GM18526 (cell line): Measurements from ENCODE around the gene TES.

ENCODE experiments used
- POLR2A ChIP-seq: IDR thresholded peaks from 3 replicates; pipeline ENCODE4 v1.6.1; 2011; ENCODE audit not compliant: insufficient read length; ENCODE audit errors: extremely low read depth

Gene TES

DNA sequence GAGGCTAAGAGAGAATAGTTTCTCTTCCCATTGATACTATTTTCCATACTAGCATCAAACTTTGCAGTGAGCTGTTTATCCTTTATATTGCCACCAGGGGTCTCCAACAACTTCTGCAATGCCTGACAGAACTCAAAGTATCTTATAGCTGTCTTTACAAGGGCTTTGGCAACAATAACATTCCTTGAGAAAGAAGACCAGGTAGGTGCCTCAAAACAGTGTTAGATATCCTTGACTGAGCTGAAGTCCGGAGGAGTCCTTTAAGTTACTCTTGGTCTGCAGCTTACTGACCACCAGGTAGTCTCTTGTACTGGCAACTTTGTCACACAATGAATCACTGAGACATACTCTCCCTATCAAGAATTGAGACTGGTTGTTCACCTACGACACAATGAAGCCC, 30.0 kb upstream of the TES start:
- no peak for TF ChIP-seq POLR2A

DNA sequence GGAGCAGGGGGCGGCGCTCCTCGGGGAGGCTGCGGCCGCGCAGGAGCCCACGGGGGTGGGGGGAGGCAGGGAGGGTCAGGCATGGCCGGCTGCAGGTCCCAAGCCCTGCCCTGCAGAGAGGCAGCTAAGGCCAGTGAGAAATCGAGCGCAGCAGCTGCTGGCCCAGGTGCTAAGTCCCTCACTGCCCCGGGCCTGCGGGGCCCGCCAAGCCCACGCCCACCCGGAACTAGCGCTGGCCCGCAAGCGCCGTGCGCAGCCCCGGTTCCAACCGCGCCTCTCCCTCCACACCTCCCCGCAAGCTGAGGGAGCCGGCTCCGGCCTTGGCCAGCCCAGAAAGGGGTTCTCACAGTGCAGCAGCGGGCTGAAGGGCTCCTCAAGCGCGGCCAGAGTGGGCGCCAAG, 28.3 kb upstream of the TES start:
- no peak for TF ChIP-seq POLR2A

DNA sequence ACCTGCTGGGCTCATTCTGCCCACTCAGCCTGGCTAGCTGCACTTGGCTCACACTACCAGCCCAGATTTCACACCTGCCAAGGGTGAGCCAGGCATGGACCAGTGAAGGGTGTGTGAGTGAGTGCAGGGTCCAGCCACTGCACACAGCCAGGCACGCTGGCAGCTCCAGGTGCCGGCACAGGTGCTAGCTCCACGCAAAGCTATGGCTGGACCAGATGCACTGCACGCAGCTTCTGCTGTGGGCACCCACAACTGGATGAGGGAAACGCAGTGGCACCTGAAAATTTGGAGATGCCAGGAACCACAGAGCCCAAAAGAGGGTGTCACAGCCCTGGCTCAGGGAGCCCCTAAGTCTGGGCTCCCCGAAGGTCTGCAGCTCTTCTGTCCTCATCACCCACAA, 24.9 kb upstream of the TES start:
- no peak for TF ChIP-seq POLR2A

- no peak for TF ChIP-seq POLR2A
Observed at GRCh38 chr7:116185956-116186355, 24.4 kb upstream of the TES start.

GRCh38 chr7:116187400-116187799, 22.9 kb upstream of the TES start:
- no peak for TF ChIP-seq POLR2A

DNA sequence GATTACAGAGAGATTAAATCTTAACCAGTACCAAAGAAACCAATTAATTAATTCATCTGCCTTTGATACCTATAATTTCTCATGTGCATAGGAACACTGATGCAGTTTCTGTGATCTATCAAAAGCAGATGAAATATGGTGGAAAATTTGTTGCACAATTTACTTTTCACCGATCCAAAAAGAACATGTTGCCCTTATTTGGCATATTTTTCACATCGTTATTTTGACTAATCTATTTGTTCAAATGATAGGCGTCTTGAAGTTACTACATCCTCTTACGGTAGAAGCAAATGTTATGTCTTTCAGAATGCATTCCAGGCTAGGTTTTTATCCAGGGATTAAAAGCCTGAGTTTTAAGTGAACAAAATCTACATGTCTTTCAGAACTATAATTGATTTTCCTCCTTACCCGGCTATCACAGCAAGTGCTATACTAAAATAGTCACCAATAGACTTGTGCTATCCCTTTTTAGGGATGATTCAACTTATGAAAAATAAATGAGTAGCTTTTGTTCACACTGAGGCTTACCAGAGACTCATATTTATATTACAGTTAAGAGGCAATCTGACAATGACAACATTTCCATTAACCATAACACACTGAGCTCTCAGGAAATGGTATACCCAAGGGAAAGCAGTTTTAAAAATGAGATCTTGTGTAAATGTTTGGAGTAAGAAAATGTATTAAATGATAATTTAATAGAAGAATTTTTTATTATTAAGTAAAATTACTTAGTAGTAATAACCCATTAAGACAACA, 16.8 kb upstream of the TES start:
- TF ChIP-seq POLR2A = no peak

- TF ChIP-seq POLR2A = no peak
Observed at GRCh38 chr7:116194115-116194514, 16.2 kb upstream of the TES start.

- no peak for TF ChIP-seq POLR2A
Observed at GRCh38 chr7:116195451-116195850, 14.9 kb upstream of the TES start.

- no peak for TF ChIP-seq POLR2A
Observed at GRCh38 chr7:116196947-116197346, 13.4 kb upstream of the TES start.

- TF ChIP-seq POLR2A = no peak
Observed at GRCh38 chr7:116197360-116197759, 13.0 kb upstream of the TES start.

- TF ChIP-seq POLR2A = no peak
Observed at GRCh38 chr7:116198748-116199410, 11.5 kb upstream of the TES start.

- TF ChIP-seq POLR2A = no peak
Observed at GRCh38 chr7:116200963-116201362, 9.4 kb upstream of the TES start.

GRCh38 chr7:116206141-116206540, 4.2 kb upstream of the TES start:
- TF ChIP-seq POLR2A = no peak

GRCh38 chr7:116208919-116209318, 1.4 kb upstream of the TES start:
- TF ChIP-seq POLR2A = no peak

DNA sequence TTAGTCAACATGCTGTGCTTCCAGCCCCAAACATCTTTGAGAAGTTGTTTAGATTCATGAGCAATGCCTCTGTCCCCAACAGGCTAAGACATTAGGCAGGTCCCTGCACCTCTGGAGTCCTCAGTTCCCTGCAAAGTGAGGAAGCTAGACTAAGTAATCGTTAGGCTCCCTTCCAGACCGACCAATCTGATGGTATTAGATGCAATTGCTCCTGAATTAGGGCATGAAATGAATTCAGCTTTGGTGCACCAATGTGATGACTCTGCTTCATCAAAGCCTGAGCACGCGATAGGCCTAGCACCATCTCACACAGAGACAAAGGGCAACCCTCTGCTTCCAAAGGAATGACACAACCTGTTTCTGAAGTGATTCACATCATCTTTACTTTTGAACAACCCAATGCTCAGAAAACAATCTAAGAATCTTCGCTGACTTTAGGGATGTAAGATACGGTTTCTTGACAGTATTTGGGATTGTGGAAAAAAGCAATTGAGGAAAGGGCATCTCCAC, 723 bp upstream of the TES start:
- no peak for TF ChIP-seq POLR2A
